HG03432 (cell line): ENCODE data around the gene PDE6G.

ENCODE experiments used
- ATAC-seq: cut with Tn5 transposase; IDR thresholded peaks from one replicate; pipeline ENCODE4 v1.9.1; 2021; ENCODE audit warnings: mild to moderate bottlenecking, moderate library complexity; ENCODE audit not compliant: unreplicated experiment

PDE6G gene

GRCh38 chr17:81664051-81664470, 7.7 kb upstream of the PDE6G start:
- ATAC-seq, result no peak

GRCh38 chr17:81662002-81662401, 5.7 kb upstream of the PDE6G start:
- ATAC-seq, result no peak

GRCh38 chr17:81660441-81660840, 4.1 kb upstream of the PDE6G start:
- no peak for ATAC-seq

GRCh38 chr17:81659038-81659437, 2.7 kb upstream of the PDE6G start:
- ATAC-seq, result no peak

- no peak for ATAC-seq
Observed at GRCh38 chr17:81656835-81657234, 493 bp upstream of the PDE6G start.

DNA sequence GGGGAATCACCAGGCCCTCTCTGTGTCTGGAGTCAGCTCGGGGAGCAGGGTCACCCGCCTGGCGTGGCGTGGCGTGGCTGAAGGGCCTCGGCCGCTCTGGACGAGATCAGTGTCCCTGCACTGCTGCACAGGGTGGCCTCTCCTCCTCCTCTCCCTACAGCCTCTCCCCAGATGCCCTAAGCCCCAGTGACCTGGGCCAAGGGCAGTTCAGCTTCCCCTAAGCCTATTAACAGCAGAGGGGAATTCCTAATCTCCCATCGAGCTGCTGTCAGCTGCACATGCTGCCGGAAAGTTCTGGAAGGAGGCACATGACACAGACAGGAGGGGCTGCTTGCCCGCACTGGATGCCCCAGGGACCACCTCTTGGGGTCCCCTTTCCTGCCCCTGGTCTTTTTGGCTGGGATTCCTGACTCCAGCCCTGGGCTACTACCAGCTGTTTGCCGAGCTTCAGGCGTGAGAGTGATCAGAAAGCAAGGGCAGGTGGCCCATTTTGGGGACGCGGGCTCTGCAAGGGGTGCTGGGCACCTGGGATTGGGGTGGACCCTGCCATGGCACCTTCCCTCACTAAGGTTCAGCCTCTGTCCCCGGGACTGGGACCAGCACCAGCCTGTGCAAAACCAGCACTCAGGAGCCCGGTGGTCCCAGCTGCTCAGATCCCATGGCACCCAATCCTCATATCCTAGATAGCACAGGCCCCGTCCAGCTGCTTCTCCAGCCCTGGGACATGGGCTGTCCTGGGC, 794 bp downstream of the PDE6G start:
- no peak for ATAC-seq

- ATAC-seq, result no peak
Observed at GRCh38 chr17:81652906-81653771, 3.2 kb downstream of the PDE6G start.

GRCh38 chr17:81651692-81652091, 4.7 kb downstream of the PDE6G start:
- ATAC-seq, result no peak

DNA sequence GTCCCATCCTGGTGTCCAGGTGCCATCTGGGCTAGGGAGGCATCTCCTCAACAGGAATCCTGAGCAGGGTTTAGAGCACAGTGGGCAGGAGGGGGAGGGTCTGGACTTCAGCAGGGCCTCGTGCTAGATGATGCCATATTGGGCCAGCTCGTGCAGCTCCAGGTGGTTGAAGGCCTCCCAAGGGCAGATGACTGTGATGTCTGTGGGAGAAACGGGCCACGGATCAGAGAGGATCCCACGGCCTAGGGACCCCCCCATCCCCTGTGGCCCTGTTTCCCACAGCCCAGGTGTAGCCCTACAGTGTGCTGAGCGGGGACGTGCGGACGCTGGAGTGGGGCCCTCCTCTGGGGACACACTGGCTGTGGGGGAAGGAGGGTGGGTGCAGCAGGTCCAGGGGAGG, 5.4 kb downstream of the PDE6G start:
- ATAC-seq, result no peak

DNA sequence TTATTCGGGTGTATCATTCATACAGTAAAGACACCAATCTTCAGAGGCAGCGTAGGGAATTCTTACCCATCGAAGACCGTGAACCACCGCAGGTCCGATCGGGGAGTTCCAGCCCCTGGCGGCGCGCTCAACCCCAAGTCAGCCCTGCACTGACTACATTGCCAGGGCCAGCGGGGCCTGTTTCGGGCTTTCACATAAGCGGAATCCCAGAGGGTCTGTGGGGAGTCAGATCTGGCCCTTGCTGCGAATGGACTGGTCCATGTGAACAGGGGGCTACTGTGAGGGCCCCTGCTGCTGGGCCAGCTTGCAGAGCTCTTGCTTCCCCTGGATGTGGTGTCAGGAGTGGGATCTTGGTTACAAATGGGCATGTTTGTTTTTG, 7.6 kb downstream of the PDE6G start:
- ATAC-seq, result no peak

DNA sequence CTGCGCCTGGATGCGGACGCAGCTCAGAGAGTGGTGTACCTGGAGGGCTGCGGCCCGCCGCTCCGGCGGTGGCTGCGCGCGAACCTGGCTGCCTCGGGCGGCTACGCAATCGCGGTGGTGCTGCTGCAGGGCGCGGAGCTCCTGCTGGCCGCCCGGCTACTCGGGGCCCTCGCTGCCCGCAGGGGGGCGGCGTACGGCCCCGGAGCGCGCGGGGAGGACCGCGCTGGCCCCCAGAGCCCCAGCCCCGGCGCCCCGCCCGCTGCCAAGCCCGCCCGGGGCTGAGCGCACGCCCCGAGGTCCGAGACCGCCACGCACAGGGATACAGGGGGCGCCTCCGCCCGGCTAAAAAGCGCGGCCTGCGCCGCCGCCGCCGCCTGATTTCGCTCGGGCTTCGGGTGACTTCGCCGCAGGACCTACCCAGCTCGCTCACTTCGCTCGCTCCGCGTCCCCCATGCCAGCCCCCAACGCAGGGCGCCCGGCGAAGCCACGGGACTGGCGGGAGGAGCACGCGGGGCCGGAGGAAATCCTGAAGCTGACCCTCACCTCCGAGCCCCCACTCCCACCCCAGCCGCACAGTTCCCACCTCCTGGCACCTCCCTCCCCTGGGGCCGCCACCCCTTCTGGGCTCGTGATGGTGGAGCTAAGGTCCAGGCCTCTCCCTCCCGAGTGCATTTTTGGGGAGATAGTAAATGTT, 8.2 kb downstream of the PDE6G start:
- no peak for ATAC-seq

DNA sequence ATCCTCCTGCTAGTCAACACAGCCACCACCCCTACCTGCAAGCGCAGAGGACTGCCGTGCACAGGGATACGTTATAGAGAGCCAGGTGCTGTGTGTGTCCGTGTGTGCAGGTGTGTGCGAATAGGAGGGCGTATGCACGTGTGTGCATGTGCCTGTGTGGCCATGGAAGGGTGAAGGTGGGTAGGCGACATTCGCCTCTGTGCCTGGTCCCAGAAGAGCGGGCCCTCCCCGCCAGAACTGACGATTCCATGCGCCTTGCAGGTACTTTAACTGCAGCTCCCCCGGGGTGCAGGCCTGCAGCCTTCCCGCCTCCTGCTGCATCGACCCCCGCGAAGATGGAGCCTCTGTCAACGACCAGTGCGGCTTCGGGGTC, 8.7 kb downstream of the PDE6G start:
- no peak for ATAC-seq

DNA sequence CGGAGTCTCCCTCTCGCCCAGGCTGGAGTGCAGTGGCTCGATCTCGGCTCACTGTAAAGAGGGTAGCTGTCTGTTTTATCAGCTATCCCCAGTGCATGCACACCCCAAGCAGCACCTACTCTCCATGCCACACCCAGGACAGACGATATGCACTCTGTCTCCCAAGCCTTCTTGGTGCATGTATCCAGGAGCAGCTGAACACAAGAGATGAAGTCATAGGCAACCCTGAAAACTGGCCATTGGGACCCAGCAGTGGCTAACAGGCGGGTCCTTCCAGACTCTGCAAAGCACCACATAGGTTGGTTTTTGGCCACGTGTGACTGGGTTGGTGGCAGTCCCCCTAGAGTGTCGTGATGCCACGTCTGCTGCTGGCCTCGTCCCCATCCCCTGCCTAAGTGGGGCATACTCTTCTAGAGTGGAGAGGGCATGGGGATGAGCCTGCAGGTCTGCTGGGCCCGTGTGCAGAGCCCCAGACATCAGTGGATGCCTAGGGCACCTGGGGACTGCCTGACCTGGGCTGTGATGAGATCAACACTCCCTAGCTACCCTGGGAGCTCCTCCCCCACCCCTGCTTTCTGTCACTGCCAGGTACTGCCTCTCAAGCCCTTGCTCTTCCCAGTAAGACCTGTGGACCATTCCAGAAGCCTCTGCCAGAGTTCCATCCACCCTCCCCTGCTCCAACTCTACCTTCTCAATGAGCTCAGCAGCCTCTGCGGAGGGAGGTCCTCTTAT, 9.3 kb downstream of the PDE6G start:
- no peak for ATAC-seq

DNA sequence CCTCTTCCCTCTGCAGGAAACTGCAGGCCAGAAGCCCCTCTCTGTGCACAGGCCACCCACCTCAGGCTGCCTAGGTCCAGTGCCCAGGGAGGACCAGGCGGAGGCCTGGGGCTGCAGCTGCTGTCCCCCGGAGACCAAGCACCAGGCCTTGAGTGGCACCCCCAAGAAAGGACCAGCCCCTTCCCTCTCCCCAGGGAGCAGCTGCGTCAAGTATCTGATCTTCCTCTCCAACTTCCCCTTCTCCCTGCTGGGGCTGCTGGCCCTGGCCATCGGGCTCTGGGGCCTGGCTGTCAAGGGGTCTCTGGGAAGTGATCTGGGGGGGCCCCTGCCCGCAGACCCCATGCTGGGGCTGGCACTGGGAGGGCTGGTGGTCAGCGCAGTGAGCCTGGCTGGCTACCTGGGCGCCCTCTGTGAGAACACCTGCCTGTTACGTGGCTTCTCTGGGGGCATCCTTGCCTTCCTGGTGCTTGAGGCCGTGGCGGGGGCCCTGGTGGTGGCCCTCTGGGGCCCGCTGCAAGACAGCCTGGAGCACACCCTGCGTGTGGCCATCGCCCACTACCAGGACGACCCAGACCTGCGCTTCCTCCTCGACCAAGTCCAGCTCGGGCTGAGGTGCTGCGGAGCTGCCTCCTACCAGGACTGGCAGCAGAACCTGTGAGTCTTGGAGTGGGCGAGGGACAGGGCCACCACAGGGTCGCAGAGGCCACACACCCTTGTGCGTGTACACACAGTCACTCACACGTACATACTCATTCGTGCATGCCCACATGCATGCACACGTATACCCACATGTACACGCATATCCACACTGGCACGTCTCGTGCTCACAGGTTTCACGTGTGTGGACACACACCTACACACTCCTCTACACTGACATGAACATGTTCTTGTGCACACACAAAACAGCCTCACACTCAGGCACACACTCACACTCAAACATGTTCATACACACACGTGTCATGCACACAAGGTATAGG, 11.1 kb downstream of the PDE6G start:
- ATAC-seq, result no peak

GRCh38 chr17:81644496-81644895, 11.8 kb downstream of the PDE6G start:
- ATAC-seq, result no peak

DNA sequence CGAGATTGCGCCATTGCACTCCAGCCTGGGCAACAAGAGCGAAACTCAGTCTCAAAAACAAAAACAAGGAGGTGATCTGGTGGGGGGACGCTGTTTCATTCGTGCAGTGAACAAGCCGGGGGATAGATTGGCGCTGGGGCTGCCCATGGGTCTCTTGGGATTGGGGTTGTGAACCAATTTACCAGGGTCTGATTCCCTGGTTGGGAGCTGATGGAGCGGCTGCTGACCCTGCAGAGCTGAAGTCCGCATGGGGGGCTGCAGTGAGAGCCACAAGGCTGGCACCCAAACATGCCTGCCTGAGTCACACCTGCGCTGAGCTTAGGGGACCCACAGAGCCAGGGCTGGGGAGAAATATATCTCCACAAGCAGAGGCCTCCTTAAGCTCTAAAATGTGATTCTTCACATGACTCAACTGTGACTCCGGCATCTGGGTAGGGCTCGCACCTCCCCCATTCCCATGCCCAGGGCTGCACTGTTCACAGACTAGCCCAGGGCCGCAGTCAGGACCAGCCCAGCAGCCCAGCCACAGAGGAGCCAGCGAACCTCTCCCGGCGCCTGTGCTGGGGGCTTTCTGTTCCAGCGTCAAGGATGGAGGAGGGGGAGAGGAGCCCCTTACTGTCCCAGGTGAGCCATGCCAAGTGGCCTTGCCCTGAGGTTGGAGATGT, 14.4 kb downstream of the PDE6G start:
- no peak for ATAC-seq

- no peak for ATAC-seq
Observed at GRCh38 chr17:81640011-81640410, 16.3 kb downstream of the PDE6G start.

GRCh38 chr17:81638683-81639082, 17.7 kb downstream of the PDE6G start:
- no peak for ATAC-seq

DNA sequence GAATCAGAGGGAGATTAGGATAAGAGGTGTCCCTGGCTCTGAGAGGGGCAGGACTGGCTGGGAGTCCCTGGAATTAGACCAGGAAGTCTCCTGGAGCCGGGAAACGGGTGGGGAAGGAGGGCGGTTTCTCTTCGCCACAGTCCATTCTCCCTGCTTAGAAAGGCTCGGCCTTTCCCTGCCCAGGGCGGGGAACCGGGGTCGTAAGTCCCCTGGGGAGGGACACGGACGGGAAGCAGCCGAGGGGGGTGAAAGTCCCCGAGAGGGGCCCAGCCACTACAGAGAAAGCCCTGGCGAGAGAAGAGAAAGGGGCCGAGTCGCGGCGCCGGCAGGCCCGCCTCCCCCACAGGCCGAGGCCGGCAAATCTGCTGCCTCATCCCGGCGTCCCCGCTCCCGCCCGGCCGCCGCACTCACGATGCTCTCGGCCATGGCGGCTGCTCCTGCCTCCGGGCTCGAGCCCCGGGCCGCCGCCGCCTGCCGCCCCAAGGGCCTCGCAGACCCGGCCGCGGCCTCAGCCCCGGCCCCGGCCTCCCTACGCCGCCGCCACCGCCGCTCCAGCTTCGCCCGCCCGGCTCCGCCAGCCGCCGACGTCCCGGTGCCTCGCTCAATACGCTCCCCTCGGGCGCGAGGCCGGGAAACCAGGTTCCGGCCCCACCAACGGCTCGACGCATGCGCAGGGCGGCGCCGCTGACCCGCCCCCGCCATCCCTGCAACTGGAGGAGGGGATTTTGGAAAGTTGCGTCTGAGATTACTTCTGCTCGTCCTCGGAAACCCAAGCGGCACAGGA, 19.6 kb downstream of the PDE6G start, which contains the start of the genes NPLOC4 and TSPAN10:
NPLOC4 (minus strand) TSS at position 608 of the 784 bp plus-strand sequence; CDS start at position 426, 182 bp downstream.
TSPAN10 (plus strand) TSS at position 692 of the 784 bp plus-strand sequence. CDS start 5,217 bp downstream, outside the sequence.
- ATAC-seq, result peak; percentile 92
